GM19351 (cell line): ENCODE measurements around the gene CLIC1.

Experiments
- ATAC-seq: cut with Tn5 transposase; IDR thresholded peaks from one replicate; pipeline ENCODE4 v1.9.1; 2021; ENCODE audit warnings: mild to moderate bottlenecking, moderate library complexity; ENCODE audit not compliant: unreplicated experiment

Gene CLIC1

DNA sequence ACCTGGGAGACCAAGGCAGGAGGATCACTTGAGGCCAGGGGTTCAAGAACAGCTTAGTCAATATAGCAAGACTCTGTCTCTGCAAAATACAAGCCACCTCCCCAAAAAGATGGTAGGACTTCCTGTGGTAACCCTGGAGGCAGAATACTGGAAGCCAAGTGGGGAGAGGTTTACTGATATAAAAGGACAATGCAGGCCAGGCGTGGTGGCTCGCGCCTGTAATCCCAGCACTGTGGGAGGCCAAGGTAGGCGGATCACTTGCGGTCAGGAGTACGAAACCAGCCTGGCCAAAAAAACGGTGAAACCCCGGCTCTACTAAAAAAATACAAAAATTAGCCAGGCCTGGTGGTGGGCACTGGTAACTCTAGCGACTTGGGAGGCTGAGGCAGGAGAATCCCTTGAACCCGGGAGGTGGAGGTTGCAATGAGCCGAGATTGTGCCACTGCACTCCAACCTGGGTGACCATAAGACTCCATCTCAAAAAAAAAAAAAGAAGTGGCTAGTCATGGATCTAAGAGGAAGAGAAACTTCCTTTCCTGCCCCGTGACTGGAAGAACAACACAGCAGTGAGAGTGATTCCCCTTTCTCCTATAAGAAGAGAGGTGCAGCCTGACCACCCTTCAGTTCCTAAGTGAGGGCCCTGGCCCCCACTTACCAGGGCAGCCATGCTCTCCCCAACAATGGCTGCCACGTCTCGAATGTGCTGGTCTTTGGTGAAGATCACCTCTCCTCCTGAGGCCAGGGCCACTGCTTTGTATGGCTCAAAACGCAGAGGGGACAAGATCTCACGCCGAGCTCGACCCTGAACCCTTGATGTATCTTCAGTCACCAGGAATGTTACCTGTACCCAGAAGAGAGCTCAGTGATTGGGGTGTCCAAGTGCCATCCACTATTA lies 32.3 kb upstream of the CLIC1 start:
- ATAC-seq, result no peak

DNA sequence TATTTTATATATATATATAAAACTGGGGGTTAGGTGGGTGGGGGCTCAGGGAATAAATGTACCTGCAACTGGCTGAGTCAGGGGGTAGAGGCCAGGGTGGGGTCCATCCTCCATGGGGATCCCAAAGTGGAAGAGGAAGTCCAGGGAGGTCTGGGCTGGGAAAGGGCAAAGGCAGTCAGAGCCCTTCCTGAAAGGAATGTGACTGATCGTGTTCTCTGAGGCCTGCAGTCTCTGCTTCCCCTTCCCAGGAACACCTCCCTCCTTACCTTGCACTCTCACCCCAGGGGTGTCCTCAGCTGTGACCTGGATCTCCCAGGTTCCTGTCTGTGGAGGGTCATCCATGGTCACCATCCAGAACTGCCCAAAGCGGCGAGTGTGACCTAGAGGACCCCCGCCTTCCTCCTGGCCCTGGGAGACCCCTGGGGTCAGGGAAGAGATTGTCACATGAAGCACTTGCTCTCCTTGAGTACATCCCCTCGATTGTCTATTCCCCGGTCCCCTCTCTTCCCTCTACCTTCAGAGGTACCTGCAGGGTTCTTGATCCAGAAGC lies 30.8 kb upstream of the CLIC1 start:
- ATAC-seq, result no peak

DNA sequence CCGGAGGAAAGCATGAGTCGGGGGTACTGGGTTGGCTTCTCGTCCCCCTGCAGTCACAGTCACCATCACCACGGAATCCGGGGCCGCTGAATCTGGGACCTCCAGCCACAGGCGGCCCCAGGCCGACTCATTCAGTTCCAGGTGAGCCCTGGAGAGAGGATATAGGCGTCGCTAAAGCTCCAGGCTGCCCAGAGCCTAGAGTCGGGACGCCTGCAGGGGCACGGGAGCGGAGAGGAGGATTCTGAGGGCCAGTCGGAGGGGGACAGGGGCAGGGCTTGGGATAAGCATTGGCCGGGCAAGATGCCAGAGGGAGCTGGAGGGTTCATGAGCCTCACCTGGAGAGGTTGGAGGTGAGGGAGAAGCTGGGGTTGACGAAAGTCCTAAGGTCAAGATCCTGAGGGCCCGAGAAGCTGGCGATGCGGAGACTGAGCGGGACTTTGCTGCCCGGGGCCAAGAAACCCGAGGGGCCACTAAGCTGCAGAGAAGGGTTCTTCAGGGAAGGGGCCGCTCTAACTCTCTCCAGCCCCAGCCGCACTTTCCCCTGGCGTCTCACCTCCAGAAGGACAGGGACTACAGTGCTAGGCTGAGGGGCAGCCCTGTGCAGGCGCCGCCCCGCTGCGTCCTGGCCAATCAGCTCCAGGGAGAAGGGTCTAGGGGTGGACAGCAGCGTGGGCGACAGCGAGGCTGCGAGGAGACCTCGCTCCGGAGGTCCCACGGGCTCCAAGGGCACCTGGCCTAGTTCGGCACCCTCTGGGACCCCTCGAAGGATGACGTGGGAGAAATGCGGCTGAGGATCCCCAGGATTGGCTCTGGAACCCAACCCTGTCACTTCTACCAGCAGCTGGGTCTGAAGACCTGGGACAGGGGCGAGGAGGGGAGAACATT lies 29.8 kb upstream of the CLIC1 start:
- no peak for ATAC-seq

DNA sequence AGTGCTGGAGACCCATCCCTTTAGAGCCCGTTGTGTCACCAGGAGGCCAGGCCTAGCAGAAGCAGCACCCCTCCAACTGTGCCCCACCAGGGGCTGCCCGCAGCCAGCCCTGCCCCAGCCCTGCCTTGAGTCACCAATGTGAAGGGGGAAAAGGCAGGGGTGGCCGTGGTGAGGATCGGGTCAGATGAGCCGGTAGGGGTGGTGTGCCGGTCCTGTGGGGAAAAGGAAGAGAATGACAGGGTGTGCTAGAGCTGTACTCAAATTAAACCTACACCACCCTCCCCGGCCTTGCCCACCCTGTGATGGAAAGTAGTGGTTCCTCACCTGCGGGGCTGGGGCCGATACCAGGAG lies 29.2 kb upstream of the CLIC1 start:
- no peak for ATAC-seq

DNA sequence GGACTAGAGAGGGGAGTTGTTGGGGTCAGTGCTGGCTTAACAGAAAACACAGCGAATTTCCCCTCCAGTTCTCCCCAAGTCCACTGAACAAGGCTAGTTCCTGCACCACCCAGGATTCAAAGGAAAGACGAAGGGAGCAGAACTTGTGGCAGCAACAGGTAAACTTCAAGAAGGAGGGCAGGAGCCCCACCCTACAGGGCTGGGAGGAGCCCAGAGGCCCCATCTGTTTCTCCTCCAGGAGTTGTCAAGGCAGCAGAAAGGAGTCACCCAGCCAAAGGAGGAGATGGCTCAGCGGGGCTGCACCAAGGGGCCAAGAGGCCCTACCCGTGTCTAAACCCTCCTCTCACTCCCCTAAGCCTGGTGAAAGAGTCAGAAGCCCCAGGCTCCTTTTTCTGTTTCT lies 27.9 kb upstream of the CLIC1 start:
- no peak for ATAC-seq

DNA sequence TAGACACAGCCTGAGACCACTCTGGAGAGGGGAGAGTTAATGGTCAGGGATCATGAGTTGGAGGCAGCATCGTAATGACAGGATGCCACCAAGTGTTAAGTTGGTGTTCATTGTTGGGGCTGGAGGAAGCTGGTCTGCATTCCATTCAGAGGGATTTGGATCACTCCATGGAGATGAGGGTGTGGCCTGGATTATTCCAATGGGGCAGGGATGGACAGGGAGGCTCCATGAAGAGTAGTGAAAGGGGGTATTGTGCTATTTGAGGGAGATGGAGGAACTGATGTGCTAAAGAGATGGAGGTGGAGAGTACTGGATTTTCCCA lies 27.2 kb upstream of the CLIC1 start:
- no peak for ATAC-seq

DNA sequence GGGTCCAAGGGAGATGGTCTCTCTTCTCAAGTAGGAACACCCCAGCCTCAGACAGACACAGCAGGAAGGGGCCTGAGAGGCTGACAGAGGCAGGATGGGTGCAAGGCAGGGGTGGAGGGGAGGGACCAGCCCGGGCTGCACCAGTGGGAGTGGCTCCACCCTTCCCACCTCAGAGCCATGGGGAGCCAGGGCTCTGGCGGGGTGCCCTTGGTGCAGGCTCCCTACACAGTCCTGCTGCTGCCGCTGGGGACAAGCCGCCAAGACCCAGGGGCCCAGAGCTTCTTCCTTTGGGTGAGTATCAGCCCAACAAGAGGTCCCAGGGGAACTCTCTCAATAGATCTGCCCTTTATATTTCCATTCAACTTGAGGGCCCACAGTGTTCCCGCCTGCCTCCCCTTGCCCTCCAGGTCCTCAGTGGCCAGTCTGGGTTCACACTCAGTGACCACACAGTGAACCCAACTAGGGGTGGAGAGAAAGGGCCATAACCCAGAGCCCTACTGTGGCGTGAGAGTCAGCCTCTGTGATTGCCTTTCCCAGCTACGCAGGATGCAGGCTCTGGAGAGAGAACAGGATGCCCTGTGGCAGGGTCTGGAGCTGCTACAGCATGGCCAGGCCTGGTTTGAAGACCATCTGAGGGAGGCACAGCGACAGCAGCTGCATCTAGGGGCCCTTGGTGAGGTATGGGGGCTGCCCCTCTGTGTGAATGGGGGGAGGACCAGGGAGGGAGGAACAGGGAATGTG lies 26.7 kb upstream of the CLIC1 start:
- no peak for ATAC-seq

DNA sequence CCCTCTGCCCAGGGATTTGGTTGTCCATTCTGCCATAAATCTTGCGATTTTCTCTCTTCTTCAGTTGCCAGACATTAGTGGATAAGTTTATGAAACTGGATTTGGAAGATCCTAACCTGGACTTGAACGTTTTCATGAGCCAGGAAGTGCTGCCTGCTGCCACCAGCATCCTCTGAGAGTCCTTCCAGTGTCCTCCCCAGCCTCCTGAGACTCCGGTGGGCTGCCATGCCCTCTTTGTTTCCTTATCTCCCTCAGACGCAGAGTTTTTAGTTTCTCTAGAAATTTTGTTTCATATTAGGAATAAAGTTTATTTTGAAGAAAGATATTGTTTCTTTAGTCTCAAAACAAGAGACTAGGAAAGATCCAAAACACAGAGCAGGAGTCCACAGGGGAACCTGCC lies 26.0 kb upstream of the CLIC1 start, which contains the start of gene SAPCD1:
SAPCD1 (plus strand) TSS at position 301 of the 400 bp plus-strand sequence. CDS start 399 bp downstream, outside the sequence.
- ATAC-seq, result no peak

DNA sequence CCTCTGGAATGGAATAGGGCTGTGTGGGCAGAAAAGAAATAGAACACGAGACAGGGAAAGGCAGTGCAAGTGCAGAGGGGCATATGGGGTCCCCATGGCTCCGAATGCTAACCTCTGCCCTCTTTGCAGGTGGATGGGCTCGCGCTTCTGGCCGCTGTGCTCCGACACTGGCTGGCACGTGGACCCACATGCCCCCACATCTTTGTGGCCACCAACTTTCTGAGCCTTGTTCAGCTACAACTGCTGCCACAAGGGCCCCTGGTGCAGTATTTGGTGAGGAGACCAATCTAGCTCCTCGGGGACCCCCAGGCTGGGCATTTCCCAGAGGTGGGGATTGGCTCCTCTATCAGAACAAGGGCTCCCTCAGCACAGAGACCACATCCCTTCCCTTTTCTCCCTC lies 25.0 kb upstream of the CLIC1 start:
- no peak for ATAC-seq

DNA sequence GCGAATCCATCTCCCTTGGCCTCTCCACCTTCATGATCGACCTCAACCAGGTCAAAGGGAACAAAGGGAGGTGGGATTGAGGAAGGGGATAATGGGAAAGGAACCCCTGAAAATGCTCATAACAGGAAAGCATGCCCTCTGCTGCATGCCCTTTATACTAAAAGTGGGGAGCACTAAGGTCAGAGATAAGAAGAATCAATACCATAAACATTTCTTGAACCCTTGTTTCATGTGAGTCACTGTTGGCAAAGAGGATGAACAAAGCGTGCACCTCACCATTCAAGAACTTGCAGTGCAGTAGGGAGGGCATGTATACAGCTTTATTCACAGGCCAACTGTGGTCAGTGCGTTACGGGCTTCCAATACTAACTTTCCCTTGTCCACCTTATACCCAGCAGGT lies 24.5 kb upstream of the CLIC1 start:
- no peak for ATAC-seq

DNA sequence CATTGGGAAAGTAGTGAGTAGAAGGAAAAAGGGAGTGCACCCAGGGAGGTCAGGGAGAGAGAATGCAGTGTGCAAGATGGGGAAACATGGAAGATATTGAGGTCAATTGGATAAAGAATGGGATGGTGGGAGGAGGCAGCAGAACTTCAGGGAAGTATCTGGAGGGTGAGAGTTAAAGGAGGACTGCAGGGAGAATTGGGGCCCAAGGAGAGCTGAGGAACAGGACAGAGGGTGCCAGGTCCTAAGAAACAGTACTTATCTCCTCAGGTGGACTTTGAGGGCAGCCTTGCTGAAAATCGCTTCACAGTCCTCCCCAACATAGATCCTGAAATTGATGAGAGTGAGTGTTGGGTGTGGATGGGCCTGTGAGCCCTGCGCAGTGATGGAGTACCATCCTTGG lies 22.0 kb upstream of the CLIC1 start:
- no peak for ATAC-seq

DNA sequence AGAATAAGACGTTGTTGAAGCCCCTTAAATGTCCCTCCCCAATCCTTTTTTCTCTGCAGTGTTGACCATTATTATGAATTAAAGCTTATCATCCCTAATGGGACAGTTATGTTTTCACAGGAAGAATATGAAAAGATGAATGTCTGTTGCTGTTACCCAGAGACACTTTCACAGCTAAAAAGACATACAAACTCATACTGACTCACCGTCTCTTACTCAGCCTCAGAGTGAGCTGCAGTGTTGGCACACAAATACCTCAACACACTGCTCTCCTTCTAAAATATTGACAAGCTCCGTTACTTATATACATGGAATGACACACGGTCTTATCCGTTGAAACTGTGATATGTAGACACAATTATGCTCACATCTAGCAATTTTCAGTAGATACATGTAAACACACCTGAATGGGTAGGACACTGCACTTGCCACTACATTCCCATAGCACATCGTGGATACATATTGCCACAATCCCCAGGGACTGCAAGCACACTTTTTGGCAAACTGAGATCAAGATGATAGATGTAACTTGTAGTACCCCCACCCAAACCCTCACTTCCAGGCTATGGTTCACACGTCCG lies 16.5 kb upstream of the CLIC1 start:
- ATAC-seq, result no peak

DNA sequence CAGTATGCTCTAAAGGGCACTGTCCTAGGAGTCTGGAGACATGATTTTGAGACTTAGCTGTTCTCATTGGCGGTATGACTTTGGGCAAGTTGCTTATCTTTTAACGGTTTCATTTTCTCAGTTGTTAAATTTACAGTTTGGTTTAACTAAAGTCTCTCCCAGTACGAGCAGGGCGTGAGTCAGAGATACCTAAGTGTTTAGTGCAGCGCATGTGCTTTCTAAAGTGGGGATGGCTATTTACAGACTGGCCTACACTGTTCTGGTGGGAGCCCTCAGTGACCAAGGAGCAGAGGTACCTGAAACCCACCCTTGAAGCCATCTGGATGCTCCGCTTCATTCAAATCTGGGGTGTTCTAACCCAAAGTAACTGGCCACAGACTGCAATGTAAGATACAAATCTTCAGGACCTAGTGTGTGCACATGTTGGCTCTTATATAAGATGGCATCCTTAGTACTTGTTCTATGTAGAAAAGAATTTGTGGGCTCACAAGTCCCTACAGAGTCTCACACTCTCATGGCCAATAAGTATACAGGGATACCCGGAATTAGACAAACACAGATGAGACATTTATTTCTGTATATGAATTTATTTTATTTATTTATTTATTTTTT lies 14.2 kb upstream of the CLIC1 start:
- no peak for ATAC-seq

DNA sequence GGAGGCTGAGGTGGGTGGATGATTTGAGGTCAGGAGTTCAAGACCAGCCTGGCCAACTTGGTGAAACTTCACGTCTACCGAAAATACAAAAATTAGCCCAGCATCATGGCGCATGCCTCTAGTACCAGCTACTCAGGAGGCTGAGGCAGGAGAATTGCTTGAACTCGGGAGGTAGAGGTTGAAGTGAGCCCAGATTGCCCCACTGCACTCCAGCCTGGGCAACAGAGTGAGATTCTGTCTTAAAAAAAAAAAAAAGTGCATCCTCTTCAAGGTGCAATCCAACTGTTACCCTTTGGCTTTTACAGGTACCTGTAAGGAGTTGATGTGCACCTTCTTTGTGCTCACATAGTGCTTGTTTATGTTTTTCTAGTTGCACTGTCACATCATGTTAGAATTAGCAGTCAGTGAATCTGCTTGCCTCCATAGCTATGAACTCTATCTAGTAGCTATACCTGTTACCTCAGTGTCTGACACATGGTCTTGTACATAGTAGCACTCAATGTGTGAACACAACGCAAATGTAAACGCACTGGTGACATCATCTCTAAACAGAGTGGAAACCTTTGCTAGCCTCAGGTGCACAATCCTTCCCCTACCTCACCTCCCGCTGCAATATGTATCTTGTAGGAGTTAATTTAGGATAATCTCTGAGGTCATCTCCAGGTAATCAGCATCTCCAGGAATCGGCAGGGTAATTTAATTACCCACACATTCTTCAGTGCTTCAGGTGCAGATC lies 13.1 kb upstream of the CLIC1 start:
- no peak for ATAC-seq

DNA sequence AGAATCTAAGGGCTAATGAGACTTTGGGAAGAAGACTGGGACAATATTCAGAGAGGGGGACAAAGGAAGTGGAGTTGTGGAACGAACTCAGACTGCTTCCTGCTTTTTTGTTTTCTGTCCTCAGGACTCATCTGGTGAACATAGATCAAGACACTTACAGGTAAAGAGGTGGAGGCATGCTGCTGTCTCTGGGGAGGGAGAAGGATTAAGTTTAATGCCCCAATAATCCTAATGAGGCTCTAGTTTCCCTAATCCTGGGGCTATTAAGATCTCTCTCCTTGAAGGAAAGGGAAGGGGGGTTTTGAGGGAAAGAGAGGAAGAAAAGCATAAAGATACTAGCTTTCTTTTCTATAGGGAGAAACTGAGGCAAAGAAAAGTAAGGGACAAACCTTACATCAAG lies 8.1 kb upstream of the CLIC1 start:
- ATAC-seq, result no peak

DNA sequence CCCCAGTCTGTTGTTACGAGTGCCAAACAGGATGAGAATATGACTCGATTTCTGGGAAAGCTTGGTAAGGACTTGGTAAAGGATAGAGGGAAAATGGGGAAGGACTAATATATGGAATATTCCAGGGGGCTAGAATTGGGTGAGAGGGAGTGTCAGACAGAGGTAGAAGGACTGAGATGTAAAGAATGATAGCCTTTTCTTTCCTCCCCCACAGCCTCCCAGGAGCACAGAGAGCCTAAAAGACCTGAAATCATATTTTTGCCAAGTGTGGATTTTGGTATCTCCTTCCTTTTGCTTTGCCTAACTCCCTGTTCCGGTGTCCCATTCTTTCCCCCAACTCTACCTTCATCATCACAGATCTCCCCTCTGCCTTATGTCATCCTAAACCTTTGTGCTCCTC lies 6.6 kb upstream of the CLIC1 start:
- ATAC-seq, result no peak

DNA sequence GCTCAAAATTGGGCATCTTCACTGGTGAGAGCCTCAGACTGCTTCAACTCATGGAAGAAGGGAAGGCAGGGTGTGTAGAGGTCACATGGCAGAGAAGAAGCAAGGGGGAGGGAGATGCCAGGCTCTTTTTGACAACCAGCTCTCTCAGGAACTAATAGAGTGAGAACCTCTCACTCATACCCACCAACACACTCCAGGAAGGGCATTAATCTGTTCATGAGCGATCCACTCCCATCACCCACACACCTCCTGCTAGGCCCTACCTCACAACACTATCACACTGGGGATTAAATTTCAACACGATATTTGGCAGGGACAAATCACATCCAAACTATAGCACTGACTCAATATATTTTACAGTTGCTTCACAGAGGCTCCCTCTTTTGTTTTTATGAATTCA lies 5.5 kb upstream of the CLIC1 start:
- no peak for ATAC-seq

DNA sequence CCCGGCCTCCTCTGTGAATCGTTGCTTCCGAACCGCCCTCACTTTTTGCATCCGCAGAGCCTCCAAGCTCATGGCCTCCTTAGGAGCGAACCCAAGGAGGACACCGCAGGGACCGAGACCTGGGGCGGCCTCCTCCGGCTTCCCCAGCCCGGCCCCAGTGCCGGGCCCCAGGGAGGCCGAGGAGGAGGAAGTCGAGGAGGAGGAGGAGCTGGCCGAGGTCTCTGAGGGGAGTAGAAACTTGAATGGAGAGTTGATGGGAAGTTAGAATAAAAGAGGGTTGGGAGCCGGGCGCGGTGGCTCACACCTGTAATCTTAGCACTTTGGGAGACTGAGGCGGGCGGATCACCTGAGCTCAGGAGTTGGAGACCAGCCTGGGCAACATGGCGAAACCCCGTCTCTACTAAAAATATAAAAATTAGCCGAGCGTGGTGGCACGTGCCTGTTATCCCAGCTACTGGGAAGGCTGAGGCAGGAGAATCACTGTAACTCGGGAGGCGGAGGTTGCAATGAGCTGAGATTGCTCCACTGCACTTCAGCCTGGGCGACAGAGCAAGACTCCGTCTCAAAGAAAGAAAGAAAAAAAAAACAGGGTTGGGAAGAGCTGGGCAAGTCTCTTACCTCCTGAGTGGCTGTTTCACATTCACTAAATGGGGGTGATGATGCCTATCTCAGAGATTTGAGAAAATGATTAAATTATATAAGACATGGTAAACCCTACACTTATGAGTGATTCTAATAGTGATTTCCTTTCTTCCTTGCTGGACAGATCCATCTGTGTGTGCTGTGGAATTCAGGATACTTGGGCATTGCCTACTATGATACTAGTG lies 4.3 kb upstream of the CLIC1 start:
- no peak for ATAC-seq
